KBM-7 (cell line): ENCODE results near the gene CPS1.

Experiments
- DNase-seq: peaks from one replicate; pipeline ENCODE4 v3.0.0-alpha.2; 2015
- in situ Hi-C: fragments of 300-500 bp; cut with MboI; formaldehyde crosslinking; loops from 2 replicates; pipeline ENCODE4 v1.14.3; 2020; ENCODE audit warnings: low sequenced_read_pairs, low pct_unique_long_range_greater_than_20kb, mixed read lengths

Gene CPS1

DNA sequence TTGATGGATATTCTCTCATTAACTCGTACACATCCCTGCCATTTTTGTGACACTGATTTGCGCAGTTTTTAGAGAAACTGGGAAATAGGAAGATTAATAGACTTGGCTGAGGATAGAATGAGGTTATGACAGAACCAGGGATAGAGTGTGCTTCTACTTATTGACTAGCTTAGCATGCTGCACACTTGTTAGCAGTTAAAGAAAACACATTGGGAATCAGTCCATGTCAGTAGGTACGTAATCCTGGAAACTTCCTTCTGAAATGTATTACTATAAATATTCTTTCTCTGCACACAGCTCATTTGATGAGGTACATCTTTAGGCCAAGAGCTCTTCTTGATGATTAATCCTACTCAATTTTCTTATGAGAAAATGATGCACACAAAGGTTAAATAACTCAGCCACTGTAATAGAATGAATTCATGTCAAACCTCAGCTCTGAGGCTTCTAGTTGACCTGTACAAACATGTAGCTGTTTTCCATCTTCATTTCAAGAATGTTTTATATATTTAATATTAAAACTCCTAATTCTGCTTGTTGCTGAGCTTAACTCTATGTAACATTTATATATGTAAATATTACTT, 12.3 kb upstream of the CPS1 start:
- DNase-seq: no peak
- in situ Hi-C loops: no loop called here

DNA sequence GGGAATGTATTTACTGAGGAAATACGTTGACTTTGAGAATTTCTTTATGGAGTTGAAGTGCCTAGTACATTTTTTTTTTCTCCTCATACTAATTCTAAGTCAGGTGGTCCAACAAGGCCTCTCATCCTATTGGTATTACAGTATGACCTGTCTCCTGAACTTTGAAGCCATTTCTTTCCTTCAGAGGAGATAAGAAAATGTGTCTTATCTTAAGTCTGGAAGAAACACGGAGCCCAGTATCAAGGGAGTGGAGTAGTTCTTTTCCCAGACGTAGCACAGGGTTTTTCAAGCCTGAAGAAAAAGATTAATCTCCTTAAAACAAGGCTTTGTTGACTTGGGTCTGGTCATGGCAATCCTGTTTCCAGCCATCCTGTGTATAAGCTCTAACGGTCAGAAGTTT, 11.6 kb upstream of the CPS1 start:
- in situ Hi-C loops: no loop called here
- DNase-seq: no peak

DNA sequence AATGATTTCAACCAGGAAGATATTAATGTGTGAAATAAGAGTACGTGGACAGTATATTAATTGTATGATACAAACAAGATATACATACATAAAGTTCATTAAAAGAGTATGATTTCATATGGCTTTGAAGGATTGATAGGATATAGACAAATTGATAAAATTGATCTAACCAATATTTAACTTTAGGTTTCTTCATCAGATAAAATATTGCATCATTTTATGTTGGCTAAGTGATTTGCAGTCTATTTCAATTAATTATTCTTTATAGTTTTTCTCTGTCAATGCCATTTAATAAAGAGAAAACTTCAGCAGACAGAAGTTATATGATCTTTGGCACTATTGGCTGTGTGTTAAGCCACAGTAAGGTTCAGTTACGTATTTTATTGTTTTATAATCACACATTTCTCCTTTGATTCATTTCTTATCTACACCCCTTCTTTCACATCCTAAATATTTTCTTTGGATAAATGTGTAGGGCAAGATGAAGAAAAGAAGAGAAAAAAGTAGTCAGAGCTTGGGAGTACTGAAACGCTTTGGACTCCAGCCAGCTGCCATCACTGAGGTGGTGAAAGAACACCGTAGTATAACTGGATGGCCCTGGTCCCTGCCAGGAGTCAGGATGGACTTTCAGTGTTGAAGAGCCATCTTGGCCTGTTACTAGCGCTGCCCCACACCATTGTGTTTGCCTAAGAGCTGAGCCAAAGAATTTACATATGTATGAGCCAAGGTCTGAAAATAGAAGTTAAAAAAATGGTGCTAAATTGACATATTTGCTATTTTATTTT, 9.8 kb upstream of the CPS1 start:
- no peak for DNase-seq
- in situ Hi-C loops: no loop called here

DNA sequence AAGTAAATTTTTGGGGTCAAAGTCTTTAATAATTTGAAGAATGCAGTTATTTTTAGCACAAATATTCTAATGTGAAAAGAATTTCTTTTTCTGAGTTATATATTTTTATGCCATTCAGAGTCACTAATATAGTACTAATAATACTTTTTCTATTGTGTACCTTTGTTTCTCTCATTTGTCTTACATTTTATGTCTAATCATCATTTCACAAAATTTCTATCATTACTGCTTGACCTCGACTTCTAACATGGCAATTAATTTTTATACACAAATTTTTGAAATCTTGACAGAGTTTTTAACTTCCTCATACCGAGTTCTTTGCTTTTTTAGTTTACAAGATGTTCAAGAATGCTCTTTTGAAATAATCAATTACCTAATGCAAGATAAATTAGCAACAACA, 8.4 kb upstream of the CPS1 start:
- no peak for DNase-seq
- in situ Hi-C loops: no loop called here

DNA sequence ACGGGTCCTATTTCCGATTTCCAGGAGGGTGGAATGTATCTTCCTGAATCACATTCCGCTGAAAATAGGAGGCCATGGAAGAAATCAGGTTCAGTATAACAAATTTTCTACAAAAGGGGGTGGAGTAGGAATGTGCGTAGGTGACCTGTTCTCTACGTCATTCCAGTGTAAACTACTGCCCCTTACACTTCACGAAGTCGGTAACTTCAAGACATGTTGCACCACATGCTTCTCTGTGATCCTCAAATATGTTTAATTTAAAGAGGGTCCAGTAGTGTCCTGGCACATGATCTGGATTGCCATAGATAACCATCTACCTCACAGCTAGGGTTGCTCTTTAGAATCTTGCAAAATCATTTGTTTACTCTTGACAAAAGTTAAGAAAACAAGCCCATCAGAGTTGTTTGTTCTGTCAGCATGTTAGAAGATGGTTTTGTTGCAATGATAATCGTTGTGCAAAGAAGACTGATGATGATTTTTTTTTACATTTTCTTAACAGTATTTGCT, 7.5 kb upstream of the CPS1 start:
- in situ Hi-C loops: no loop called here
- DNase-seq: no peak

DNA sequence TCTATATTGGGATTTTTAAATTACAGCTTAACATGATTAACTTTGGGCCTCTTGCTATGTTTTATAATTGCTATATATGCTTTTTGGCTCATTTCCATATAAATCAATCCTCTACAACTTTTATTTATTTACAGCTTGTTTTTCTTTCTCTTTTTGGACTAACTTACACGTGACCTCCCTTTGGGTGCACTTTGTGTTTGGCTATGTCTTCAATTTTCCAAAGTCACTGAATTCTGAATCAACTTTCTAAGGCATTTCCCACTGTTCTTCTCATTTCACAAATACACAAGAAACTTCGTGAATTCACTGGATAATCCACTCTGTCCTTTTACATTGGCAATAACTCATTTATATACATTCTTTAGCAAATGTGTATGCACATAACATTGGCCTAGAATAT, 5.4 kb upstream of the CPS1 start:
- in situ Hi-C loops: no loop called here
- DNase-seq: no peak

DNA sequence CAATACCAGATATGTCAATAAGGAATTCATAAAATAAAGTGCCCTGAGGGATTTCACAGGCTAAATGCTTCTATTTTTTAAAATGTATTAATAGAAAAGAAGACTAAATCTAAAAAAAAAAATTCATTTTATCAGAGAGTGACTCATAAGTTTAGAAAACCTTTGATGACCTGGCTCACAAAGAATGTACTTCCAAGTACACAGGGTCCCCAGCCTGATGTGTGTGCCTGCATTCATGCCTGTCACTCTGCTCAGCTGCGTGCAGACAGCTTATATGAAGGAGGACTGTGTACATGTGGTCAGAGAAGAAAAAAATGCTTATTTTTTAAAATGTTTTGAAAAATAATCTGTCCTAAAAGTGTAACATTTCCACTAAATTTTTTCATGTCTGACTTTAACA, 3.0 kb upstream of the CPS1 start:
- no peak for DNase-seq
- in situ Hi-C loops: no loop called here

DNA sequence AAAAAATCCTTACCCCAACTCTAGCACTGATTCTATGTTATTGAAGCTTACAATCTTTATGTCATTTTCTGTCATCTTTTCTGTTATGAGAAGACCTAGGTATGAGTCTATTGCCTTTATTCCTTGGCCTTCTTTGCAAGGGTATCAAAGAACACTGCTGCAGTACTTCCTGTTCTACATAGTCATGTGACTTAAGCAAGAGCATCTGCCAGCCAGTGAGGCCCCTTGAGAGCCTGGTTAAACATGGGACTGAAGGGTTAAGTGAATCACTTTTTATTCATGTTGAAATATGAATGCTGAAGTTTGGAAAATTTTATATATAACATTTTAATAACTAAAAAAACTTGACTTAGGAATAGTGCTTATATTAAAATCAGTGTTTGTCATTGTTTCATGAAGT, 844 bp upstream of the CPS1 start:
- in situ Hi-C loops: no loop called here
- DNase-seq: no peak

DNA sequence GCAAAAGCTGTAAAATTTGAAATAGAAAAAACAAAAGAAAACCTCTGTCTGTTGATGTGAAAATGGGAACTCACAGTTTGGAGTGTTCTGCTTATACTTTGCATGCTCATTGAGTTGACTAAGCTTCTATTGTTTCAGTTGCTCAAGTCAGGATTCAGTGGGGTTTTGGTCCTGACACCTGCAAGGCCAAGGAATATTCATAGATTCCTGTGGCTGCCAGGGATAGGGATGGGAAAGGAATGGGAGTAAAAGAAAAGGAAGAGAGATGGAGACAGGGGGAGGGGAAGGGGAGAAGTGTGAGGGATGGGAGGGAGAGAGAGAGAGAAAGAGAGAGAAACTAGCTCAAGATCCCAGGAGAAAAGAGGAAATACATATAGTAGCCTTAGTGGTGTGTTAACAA, 1.3 kb downstream of the CPS1 start:
- in situ Hi-C loops: no loop called here
- no peak for DNase-seq

DNA sequence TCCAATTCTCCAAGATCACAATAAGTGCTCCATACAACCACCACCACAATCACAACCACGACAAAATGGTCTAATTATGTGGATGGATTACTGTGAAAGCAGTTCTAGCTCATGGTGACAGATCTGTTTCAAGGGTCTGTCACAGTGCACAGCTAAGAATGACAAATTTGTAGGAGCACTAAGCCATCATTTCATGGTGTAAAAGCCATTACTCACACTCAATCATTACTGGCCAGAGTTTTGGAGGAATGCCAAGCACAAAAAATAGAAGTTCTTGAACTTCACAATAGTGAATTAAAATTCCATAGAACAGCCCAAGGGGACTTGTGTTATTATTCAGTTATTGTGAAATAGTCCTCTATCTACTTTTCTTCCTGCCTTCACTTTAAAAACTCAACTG, 2.3 kb downstream of the CPS1 start:
- in situ Hi-C loops: no loop called here
- no peak for DNase-seq

DNA sequence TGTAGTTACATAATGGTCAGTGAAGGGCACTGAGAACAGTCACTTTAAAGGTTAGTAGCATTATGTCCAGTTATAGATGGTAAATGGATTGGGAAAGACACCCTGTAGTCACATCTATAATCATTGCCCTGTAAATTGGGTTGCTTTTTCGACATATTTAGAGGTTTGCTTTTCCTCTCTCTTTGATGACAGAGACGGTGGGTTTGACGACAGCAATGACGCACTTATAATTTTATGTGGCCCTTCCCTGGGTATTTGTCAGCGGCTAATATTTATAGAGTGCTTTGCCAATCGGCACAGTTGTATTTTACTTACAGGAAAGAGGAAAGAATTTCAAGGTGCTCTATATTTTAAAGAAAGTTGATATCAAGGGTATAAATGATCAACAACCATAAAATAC, 2.8 kb downstream of the CPS1 start:
- no peak for DNase-seq
- in situ Hi-C loops: no loop called here

DNA sequence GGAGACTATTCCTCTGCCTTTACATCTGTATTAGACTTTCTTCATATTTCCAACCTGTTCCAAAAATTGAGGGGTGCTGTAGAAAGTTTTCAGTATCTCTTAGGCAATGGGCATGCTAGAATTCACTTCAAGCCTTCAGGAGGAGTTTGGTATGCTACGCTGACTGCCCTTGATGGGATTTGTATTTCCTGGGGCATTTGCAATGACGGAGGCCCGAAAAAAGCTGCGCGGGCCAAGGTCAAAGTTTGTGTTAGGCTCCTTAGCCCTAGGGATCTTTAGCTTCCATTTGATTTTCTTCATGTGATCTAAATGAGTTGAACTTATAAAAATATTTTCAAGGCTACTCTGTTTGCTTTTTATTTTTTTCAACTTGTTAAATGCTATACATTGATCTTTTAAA, 5.1 kb downstream of the CPS1 start:
- no peak for DNase-seq
- in situ Hi-C loops: no loop called here

DNA sequence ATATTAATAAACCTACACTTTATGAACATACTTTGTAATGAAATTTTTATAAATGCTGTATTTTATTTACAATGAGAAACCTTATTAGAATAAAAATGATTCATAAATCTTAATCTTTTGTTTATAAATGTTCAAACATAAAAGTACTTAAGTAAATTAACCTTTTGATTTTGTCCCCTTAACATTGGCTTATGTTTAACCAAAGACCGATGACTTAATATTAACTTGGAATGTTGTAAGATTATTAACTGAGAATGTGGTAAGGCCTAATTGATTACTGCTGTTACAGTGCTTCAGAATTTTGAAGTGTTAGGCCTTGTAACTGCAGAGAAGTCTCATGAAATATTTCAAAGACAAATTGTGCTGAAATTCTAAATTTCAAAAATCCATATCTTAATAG, 5.7 kb downstream of the CPS1 start:
- no peak for DNase-seq
- in situ Hi-C loops: no loop called here

DNA sequence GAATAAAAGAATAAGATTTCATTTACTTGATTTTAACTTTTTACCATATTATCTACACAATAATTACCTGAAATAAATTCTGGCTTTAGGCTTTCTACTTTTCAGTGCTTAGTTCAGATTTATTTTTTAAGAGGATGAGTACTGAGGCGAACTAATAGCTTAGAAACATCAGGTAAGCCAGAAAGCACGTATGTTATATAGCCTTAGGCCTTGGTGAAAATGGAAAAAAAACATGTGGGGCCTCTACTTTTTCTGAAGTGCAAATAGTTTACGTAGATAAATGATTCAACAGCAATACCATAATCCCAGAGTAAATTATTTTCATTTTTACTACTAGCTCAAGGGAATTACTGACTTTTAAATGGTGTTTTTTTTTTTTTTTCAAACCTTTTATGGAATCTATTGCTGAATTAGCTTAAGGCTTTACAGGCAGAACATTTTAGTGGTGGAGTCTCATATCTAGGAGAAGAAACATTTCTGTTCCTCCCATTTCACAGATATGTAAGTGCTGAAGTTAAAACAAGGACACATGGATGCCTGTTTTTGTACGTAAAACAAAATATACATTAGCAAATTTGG, 6.2 kb downstream of the CPS1 start:
- DNase-seq: no peak
- in situ Hi-C loops: no loop called here

DNA sequence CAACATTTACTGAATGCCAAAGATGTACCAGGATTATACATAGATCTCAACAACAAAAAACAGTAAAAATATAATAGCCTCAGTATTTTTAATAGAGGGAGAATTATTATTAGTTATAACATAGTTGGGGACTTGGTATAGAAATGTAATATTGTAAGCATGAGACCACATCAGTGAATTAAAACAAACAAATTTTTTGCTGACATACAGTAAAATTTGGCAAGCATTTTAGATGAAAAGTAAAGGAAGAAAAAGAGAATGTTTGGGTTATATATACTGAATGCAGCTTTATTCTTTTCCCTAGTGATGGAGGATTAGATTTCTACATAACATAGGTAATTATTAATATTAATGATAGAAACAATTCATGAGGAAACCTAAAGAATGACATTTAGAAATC, 10.9 kb downstream of the CPS1 start:
- in situ Hi-C loops: no loop called here

DNA sequence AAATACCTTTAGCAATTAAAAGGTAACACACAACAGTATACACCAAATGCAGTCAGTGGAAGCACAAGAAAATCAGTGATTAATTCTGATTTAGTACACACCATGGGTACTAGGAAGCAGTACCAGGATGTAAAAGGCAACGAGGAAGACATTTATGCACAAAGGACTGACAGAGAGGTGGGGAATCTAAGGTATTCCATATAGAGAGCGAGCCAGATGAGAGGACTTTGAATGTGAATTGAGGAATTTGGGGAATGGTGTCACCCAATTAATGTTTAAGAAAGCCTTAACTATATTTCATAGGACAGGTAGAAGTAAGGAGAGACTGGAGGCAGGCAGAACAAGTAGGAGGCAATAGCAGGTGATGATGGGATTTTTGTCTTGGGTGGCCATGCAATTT, 11.7 kb downstream of the CPS1 start:
- in situ Hi-C loops: no loop called here
- no peak for DNase-seq

More for the DNA sequence above, 10.9 kb downstream of the CPS1 start:
- no peak for DNase-seq

DNA sequence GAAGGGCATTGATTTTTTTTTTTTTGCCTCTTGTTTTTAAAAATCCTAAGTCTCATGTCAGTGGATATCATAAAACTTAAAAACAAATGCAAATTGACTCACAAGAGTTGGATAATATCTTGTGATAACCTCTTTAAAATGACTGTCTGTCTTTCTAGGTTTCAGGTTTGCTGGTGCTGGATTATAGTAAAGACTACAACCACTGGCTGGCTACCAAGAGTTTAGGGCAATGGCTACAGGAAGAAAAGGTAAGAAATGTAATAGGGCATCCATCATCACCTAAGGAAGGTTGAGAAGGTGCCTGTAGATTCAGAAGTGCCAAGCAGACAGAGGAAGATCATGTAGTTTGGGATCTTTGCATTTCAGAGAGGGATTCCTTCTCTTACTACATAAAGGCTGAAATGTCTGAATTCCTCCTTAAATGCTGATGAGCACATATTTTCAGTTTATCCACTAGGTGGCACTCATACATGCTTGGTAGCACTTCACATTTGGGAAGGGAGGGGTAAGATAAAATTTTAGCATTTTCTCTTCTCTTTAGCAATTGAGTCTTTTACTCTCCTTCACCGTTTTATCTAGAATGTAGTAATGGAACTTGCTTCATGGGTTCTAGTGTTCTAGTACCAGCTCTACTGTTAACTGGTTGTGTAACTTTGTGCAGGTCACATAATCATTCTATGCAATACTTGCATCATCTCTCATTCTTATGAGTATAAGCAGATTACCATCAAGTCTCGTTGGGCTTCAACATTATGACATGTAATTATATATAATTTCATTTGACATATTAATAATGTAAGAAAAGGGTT, 21.1 kb downstream of the CPS1 start:
- in situ Hi-C loops: no loop called here
- DNase-seq: peak; percentile 51

DNA sequence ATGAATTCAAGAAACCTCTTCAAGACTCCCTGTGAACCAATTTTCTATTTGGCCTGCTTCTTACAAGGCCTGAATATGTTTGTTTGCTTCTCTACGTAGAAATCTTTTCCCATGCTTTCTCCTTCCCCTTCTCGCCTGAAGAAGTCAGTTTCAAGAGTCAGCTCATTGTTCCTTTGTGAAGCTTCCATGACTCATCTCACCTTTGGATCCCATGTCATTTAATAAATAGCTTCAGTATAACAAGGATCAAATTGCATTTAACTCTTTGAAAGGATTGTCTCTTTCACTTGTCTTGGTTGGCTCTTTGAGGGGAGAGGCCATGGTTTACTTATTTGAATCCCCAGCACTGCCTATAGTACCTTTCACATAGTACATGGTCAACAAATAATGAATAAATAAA, 28.4 kb downstream of the CPS1 start:
- DNase-seq: no peak
- in situ Hi-C loops: no loop called here

DNA sequence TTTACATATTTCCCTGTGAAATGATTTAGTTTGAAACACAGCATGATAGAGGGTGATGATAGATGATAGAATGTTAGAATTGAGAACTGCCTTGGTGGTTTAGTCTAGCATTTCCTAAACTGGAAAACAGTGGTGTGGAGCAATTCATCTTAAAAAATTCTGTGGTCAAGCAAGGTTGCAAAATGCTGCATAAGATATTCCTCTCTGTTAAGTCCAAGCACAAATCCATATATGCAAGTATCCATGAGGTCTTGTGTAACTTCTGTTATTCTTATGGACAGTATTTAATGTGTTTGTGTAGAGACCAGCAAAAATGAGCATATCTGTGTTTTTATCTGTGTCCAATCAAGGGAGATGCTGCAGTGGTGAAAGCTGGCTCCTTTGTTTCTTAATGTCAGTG, 30.0 kb downstream of the CPS1 start:
- in situ Hi-C loops: no loop called here
- no peak for DNase-seq

DNA sequence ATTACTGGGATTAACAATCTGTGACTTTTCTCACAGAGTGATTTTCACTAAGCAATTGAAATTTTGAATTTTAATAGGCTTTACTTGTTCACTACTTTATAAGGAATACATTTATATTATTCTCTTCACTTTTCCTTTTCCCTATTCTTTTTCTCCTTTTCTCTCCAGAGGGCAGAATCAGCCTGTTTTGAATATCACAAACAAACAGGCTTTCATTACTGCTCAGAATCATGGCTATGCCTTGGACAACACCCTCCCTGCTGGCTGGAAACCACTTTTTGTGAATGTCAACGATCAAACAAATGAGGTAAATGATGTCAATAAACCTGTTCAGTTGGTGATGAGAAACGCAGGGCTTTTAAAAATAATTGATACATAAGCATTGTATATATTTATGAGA, 35.3 kb downstream of the CPS1 start:
- in situ Hi-C loops: no loop called here
- no peak for DNase-seq
